Fibroblast of lung (primary cell): Measurements from ENCODE around the gene HRH4. TPM values are rescaled to one million over a fixed set of nuclear protein-coding genes. Genes with fewer than 3 reads are reported as not detected.

Experiments used
- DNase-seq, 2 donors: peaks; one replicate each; pipeline versions ENCODE4 v3.0.0 to v3.0.0-alpha.2; 2010; ENCODE audit warnings: low read depth in 2 of 2
- H2AFZ ChIP-seq: 2 replicates; pipeline ENCODE4 v1.5.1; 2012; ENCODE audit warnings: low read length, control low read depth, inconsistent platforms
- H3K27ac ChIP-seq: 2 replicates; pipeline ENCODE4 v1.5.1; 2011; ENCODE audit warnings: low read length, control low read depth; ENCODE audit not compliant: insufficient read depth
- H3K27me3 ChIP-seq: 2 replicates; pipeline ENCODE4 v1.5.1; 2011; ENCODE audit warnings: mild to moderate bottlenecking, low read length; ENCODE audit not compliant: control insufficient read depth, insufficient read depth
- H3K36me3 ChIP-seq: 2 replicates; pipeline ENCODE4 v1.5.1; 2011; ENCODE audit warnings: low read length; ENCODE audit not compliant: control insufficient read depth, insufficient read depth
- H3K4me1 ChIP-seq: 2 replicates; pipeline ENCODE4 v1.5.1; 2011; ENCODE audit warnings: low read length; ENCODE audit not compliant: control insufficient read depth, insufficient read depth; ENCODE audit errors: extremely low read depth
- H3K4me2 ChIP-seq: 2 replicates; pipeline ENCODE4 v1.5.1; 2011; ENCODE audit warnings: low read length, control low read depth; ENCODE audit not compliant: insufficient read depth; ENCODE audit errors: extremely low read depth
- H3K4me3 ChIP-seq, 4 experiments: fragments of 200-600 bp in 1 of 4; sonication (generic) in 1 of 4; replicated peaks in 1 of 4; 2 replicates each; pipeline ENCODE4 v1.5.1; 2011 to 2016; ENCODE audit warnings: low read length in 4 of 4, low read depth in 3 of 4, mild to moderate bottlenecking in 3 of 4, control low read depth in 2 of 4, inconsistent platforms in 1 of 4, mixed read lengths in 1 of 4; ENCODE audit not compliant: insufficient read depth in 1 of 4; ENCODE audit errors: control extremely low read depth in 1 of 4
- H3K79me2 ChIP-seq: 2 replicates; pipeline ENCODE4 v1.5.1; 2012; ENCODE audit warnings: mild to moderate bottlenecking, low read length, inconsistent platforms; ENCODE audit not compliant: control insufficient read depth, insufficient read depth
- H3K9ac ChIP-seq: 2 replicates; pipeline ENCODE4 v1.5.1; 2011; ENCODE audit warnings: mild to moderate bottlenecking, low read length, control low read depth; ENCODE audit not compliant: insufficient read depth
- H3K9me3 ChIP-seq: 2 replicates; pipeline ENCODE4 v1.5.1; 2012; ENCODE audit warnings: low read depth, low read length; ENCODE audit not compliant: control insufficient read depth, insufficient read depth
- H4K20me1 ChIP-seq: 2 replicates; pipeline ENCODE4 v1.5.1; 2011; ENCODE audit warnings: low read length; ENCODE audit not compliant: control insufficient read depth, insufficient read depth; ENCODE audit errors: extremely low read depth
- CTCF ChIP-seq, 2 donors: IDR thresholded peaks in 1 of 2; conservative IDR thresholded peaks in 1 of 2; 1 replicate in 1 of 2; 2 replicates in 1 of 2; pipeline ENCODE4 v1.5.1; 2011 to 2012; ENCODE audit warnings: low read length in 2 of 2, control low read depth in 1 of 2, inconsistent platforms in 1 of 2, low read depth in 1 of 2, mild to moderate bottlenecking in 1 of 2
- EZH2 ChIP-seq: IDR thresholded peaks from 2 replicates; pipeline ENCODE4 v1.5.1; 2012; ENCODE audit warnings: low read length, control low read depth, mild to moderate bottlenecking; ENCODE audit errors: missing control alignments
- polyA plus RNA-seq, 2 donors: library from polyadenylated mRNA; depleted of rRNA in 1 of 2; stranded (reverse) in 1 of 2; unstranded in 1 of 2; fragments of >200 nt; gene quantifications; 2 replicates each; pipeline ENCODE4 v1.2.1, GENCODE V29; 2011 to 2012; ENCODE audit warnings: missing spikeins in 1 of 2
- total RNA-seq: library from RNA; depleted of rRNA; stranded (reverse); fragments of >200 nt; gene quantifications from 2 replicates; pipeline ENCODE4 v1.2.1, GENCODE V29; 2014

HRH4 gene
- total and polyA plus RNA-seq, 2 donors (not counting 1 experiment from before 2014, with no cell fraction given), result under 0.01 to 0.01 TPM

GRCh38 chr18:24436939-24437338, 23.5 kb upstream of the HRH4 start:
- Histone ChIP-seq H3K4me3 (no peak overlapping the region), H3K27me3 (no peaks in the 10 kb centered on the region), H2AFZ (no peak overlapping the region), H3K9me3 (no peaks in the 10 kb centered on the region), H3K27ac (no peak overlapping the region), H4K20me1 (no peaks in the 10 kb centered on the region), H3K4me2 (no peak overlapping the region), H3K9ac (no peak overlapping the region), H3K79me2 (no peaks in the 10 kb centered on the region), H3K4me1 (no peaks in the 10 kb centered on the region), H3K36me3 (no peaks in the 10 kb centered on the region)
- TF ChIP-seq CTCF (conservative IDR thresholded peaks at IDR 0.05 in 1 of 2, IDR thresholded peaks at IDR 0.05 in 1 of 2; ENCODE audit: low read depth in 1 of 2, low read length in 2 of 2) (no peak), EZH2 (no peak)
- DNase-seq, result no peak

GRCh38 chr18:24443870-24444269, 16.6 kb upstream of the HRH4 start:
- H3K36me3 ChIP-seq, result no peaks in the 10 kb centered on the region
- H3K79me2 ChIP-seq, result no peaks in the 10 kb centered on the region
- no peaks in the 10 kb centered on the region for H3K27me3 ChIP-seq
- no peak overlapping the region for H2AFZ ChIP-seq
- no peak overlapping the region for H3K4me2 ChIP-seq
- no peak for DNase-seq
- TF ChIP-seq EZH2 (no peak), CTCF (conservative IDR thresholded peaks at IDR 0.05 in 1 of 2, IDR thresholded peaks at IDR 0.05 in 1 of 2; ENCODE audit: low read depth in 1 of 2, low read length in 2 of 2) (no peak)
- no peaks in the 10 kb centered on the region for H4K20me1 ChIP-seq
- H3K9ac ChIP-seq, result no peak overlapping the region
- no peak overlapping the region for H3K27ac ChIP-seq
- no peaks in the 10 kb centered on the region for H3K9me3 ChIP-seq
- no peak overlapping the region for H3K4me3 ChIP-seq
- H3K4me1 ChIP-seq, result no peaks in the 10 kb centered on the region

GRCh38 chr18:24446453-24446852, 14.0 kb upstream of the HRH4 start:
- H3K9ac ChIP-seq, result no peak overlapping the region
- H3K36me3 ChIP-seq, result peaks cover 3% of the 10 kb centered on the region
- TF ChIP-seq EZH2 (no peak), CTCF (conservative IDR thresholded peaks at IDR 0.05 in 1 of 2, IDR thresholded peaks at IDR 0.05 in 1 of 2; ENCODE audit: low read depth in 1 of 2, low read length in 2 of 2) (no peak)

More at GRCh38 chr18:24446453-24446852, 14.0 kb upstream of the HRH4 start:
- Histone ChIP-seq H3K27ac (no peak overlapping the region), H4K20me1 (no peaks in the 10 kb centered on the region), H3K9me3 (no peaks in the 10 kb centered on the region), H3K79me2 (no peaks in the 10 kb centered on the region), H2AFZ (no peak overlapping the region), H3K4me2 (no peak overlapping the region), H3K4me3 (no peak overlapping the region), H3K27me3 (no peaks in the 10 kb centered on the region), H3K4me1 (no peaks in the 10 kb centered on the region)
- DNase-seq, result no peak
